ENCODE measurements around the gene SENP5.
"Not testable (repeated sequence)": the region's sequence is repeated elsewhere in the genome, so short reads cannot be mapped to it uniquely, and the experiment has no call there.

The SENP5 gene, protein sequence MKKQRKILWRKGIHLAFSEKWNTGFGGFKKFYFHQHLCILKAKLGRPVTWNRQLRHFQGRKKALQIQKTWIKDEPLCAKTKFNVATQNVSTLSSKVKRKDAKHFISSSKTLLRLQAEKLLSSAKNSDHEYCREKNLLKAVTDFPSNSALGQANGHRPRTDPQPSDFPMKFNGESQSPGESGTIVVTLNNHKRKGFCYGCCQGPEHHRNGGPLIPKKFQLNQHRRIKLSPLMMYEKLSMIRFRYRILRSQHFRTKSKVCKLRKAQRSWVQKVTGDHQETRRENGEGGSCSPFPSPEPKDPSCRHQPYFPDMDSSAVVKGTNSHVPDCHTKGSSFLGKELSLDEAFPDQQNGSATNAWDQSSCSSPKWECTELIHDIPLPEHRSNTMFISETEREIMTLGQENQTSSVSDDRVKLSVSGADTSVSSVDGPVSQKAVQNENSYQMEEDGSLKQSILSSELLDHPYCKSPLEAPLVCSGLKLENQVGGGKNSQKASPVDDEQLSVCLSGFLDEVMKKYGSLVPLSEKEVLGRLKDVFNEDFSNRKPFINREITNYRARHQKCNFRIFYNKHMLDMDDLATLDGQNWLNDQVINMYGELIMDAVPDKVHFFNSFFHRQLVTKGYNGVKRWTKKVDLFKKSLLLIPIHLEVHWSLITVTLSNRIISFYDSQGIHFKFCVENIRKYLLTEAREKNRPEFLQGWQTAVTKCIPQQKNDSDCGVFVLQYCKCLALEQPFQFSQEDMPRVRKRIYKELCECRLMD

DNA sequence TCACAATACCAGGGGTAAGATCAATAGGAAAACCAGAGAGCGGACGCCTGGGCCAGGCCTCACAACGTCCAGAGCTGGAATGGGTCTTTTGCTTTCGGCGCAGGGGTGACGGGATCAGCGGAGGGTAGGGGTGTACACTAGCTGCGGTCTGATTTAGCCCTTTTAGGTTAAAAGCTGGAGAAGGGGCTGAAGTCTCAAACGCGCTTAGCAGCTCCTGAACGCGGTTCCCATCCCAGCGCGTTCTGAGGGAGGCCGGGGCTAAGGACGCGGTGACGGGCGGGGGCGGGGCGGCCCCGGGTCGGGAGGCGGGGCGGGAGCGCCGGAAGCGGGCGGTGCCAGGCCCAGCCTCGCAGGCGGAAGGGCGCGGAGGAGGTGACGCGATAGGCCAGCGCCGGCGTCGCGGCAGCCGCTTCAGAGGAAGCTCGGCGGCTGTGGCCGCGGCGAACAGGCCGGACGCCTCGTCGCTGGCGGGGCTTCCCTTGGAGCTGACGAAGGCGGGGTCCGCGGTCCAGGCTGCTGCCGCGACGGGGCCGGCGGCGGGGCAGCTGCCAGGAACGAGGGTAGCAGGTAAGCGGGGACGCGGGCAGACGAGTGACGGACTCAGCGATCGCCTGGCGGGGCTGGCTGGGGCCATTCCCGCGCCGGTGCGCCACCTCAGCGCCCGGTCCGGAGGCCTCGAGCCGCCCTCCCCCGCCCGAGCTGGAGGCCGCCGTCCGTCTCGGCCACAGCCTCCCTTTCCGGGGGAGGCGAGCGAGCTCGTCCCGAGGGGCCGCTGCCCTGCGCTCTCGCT is at the start of gene SENP5:
Gene SENP5, plus strand, starts transcription at position 414 of the 790 bp plus-strand sequence. CDS start 17,262 bp downstream, outside the sequence.
- peak; percentile 96 for DNase-seq (ENCODE audit: low spot score)

- DNase-seq (ENCODE audit: low spot score): no peak
Observed at GRCh38 chr3:196821806-196822355, 45.8 kb upstream of the SENP5 start.

DNA sequence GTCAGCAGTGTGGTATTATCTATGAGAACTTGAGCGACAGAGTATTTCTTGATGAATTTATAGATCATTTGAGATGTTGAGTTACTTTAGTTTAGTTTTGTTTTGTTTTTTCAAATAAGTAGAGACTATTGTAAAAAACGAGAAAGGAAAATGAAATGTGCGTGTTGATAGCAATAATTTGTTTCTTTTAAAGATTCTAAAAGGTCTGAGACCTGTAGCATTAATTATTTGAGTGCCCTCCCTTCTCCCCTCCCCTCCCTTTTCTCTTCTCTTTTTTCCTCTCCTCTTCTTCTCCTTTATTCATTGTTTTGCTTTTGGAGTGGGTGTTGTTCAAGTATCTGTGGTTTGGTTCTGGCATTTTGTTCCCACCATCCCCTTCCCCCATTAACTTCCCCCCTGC is 38.1 kb upstream of the SENP5 start:
- not testable (repeated sequence) for DNase-seq (ENCODE audit: low spot score)

GRCh38 chr3:196835086-196835485 is 32.6 kb upstream of the SENP5 start:
- no peak for DNase-seq (ENCODE audit: low spot score)

GRCh38 chr3:196836626-196837025 is 31.1 kb upstream of the SENP5 start:
- not testable (repeated sequence) for DNase-seq (ENCODE audit: low spot score)

DNA sequence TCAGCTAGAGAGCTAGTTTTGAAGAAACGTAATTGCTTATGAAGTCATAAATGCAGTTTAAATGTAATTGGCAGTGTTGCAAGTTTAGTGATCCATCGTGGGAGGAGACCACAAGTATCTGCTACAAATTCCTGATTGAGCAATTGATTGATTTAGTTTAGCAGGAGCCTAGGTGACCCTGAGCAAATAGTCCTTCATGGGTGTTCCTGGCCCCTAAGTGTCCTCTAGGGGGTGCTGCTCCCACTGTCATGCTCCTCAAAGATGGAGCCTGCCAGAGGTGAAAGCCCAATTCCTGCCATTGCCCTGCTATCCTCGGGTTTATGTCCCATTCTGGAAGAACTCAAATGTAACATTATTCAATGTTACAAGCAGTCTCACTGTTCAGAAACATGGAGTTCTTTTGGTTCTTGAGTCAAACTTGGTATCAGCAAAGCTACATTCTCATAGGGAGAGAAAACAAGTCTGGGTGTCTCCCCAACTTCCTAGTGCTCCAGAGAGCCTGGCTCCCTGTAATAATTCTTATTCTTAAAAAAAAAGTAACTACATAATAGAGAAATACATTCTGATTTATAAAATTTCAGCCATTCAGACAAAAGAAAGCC is 29.8 kb upstream of the SENP5 start:
- DNase-seq (ENCODE audit: low spot score): no peak

DNA sequence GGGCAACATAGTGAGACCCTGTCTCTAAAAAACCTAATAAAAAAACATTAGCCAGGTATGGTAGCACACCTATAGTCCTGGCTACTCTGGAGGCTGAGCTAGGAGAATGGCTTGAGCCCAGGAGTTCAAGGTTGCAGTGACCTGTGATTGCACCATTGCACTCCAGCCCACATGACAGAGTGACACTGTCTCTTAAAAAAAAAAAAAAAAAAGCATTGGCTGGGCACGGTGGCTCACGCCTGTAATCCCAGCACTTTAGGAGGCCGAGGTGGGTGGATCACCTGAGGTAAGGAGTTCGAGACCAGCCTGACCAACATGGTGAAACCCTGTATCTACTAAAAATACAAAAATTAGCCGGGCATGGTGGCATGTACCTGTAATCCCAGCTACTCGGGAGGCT is 28.4 kb upstream of the SENP5 start:
- DNase-seq (ENCODE audit: low spot score): not testable (repeated sequence)

GRCh38 chr3:196842567-196843434 is 24.9 kb upstream of the SENP5 start:
- no peak for DNase-seq (ENCODE audit: low spot score)

- DNase-seq (ENCODE audit: low spot score): no peak
Observed at GRCh38 chr3:196843435-196844110, 24.1 kb upstream of the SENP5 start.

DNA sequence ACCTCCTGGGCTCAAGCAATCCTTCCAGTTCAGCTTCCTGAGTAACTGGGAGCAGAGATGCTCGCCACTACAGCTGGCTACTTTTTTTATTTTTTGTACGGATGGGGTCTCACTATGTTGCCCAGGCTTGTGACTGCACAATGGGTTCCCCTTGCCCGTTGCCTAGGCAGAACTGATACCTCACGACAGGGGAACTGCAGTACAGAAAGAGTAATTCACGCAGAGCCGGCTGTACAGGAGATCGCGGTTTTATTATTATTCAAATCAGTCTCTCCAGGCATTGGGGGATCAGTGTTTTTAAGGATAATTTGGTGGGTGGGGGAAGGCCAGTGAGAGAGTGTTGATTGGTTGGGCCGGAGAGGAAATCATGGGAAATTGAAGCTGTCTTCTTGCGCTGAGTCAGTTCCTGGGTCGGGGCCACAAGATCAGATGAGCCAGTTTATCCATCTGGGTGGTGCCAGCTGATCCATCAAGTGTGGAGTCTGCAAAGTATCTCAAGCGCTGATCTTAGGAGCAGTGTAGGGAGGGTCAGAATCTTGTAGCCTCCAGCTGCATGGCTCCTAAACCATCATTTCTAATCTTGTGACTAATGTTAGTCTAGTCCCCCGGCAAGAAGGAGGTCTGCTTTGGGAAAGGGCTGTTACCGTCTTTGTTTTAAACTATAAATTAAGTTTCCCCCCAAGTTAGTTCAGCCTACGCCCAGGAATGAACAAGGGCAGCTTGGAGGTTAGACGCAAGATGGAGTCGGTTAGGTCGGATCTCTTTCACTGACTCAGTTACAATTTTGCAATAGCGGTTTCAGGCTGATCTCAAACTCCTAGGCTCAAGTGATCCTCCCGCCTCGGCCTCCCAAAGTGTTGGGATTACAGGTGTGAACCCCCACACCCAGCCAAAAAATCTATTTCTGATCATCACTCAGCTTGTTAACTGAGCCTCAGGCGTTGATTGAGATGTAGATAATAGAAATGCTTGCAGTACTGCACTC is 23.2 kb upstream of the SENP5 start:
- DNase-seq (ENCODE audit: low spot score): not testable (repeated sequence)

DNA sequence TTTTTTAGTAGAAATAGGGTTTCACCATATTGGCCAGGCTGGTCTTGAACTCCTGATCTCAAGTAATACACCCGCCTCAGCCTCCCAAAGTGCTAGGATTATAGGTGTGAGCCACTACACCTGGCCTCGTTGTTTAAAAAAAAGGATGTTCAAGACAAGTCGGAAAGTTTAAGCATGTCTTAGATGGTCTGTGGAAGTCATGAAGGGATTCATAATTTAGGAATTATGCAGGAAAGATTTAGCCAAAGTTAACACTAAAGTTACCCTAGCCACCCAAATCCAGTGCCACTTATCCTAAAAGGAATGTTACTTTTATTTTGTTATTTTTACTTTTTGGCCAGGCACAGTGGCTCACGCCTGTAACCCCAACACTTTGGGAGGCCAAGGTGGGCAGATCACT is 19.3 kb upstream of the SENP5 start:
- not testable (repeated sequence) for DNase-seq (ENCODE audit: low spot score)

- DNase-seq (ENCODE audit: low spot score): no peak
Observed at GRCh38 chr3:196849180-196849741, 18.5 kb upstream of the SENP5 start.

DNA sequence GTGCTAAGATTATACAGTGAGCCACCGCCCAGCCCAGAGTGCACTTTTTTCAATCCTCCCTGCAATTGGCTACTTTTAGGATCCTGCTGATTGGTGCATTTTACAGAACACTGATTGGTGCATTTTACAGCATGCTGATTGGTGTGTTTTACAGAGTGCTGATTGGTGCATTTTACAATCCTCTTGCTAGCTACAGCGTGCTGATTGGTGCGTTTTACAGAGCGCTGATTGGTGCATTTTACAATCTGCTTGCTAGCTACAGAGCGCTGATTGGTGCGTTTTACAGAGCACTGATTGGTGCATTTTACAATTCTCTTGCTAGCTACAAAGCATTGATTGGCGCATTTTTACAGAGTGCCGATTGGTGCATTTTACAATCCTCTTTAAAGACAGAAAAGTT is 4.7 kb upstream of the SENP5 start:
- not testable (repeated sequence) for DNase-seq (ENCODE audit: low spot score)

DNA sequence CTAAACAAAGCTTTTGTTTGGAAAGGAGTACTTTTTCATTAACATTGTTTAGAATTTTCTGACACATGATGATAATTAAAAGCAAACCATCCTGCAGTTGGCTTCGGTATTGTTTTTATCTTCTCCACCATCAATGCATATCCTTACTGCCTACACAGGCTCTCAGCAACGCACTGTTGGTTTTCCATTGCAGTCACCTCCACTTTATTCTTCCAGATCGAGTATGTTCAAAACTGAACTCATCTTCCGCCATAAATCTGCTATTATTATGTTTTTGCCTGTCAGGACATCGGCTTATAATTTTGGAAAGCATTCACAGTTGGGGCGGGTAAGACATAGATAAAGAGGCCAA is 589 bp upstream of the SENP5 start:
- no peak for DNase-seq (ENCODE audit: low spot score)

- no peak for DNase-seq (ENCODE audit: low spot score)
Observed at GRCh38 chr3:196868297-196868661, 559 bp downstream of the SENP5 start.

DNA sequence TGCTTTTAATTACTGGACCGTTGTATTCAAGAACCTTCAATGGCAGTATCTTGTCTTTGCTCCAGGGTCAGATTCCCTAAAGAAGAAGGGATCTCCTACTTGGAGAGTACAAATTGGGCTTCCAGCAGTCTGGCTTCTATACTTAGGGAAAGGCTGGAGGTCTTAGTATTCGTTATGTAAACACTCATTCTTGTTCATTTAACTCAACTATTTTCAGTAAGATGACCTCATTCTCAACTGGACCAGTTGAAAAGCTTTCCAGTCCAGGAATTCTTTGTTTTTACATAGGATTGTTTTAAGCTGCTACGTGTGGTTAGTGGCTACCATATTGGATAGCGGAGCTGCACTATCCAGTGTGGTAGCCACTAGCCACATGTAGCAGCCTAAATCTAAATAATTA is 4.6 kb downstream of the SENP5 start:
- DNase-seq (ENCODE audit: low spot score): no peak

DNA sequence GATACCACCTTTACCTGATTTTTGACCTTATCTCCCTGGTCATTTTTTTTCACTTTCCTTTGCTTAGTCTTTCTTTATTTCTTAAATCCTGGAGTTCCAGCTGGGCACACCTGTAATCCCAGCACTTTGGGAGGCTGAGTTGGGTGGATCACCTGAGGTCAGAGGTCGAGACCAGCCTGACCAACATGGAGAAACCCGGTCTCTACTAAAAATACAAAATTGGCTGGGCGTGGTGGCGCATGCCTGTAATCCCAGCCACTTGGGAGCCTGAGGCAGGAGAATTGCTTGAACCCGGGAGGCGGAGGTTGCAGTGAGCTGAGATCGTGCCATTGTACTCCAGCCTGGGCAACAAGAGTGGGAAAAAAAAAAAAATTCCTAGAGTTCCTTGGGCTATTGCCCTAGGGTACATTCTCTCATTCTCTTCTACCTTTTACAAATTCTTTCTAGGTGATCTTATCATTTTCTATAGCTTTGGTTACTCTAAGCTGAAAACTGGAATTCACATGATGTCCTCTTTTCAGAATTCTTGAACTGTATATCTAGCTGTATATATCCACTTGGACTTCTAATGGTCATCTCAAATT is 6.9 kb downstream of the SENP5 start:
- DNase-seq (ENCODE audit: low spot score): not testable (repeated sequence)

GRCh38 chr3:196875258-196875657 is 7.5 kb downstream of the SENP5 start:
- DNase-seq (ENCODE audit: low spot score): no peak

Measured in left forelimb (tissue), 1 donor.